ENCODE data around the gene HRH1. TPM values are rescaled to one million over a fixed set of nuclear protein-coding genes. Genes with fewer than 3 reads are reported as not detected.

HRH1 gene
- total RNA-seq, 2 donors from 2014 or later: 5.5 to 11.4 TPM

DNA sequence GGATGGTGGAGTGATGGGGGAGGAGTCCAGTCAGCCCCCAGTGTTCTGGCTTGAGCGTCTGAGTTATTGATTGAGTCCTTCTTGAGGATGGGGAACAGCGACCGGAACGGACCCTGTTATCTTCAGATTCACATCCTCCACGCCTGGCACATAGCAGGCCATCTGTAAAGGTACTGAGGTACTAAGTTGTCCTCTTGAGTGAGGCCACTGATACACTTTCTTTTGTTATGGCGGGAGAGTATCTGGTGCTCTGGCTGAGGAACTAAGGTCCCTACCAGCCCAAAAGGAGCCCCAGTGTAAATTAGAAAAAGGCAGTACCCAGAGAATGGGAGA is 16.7 kb upstream of the HRH1 start:
- intact Hi-C loops (cut with DNase I): no loop called here
- no peak for DNase-seq (ENCODE audit: low spot score)

DNA sequence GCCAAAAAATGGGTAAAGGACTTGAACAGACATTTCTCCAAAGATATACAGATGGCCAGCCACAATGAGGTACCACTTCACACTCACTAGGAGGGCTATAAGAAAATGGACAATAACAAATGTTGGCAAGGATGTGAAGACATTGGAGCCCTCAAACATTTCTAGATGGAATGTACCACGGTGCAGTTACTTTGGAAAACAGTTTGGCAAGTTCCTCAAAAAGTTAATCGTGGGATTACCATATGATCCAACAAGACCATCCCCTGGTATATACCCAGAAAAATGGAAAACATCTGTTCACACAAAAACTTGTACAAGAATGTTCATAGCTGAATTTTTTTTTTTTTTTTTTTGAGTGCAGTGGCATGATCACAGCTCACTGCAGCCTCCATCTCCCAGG is 15.9 kb upstream of the HRH1 start:
- intact Hi-C loops (cut with DNase I): no loop called here
- DNase-seq (ENCODE audit: low spot score): no peak

DNA sequence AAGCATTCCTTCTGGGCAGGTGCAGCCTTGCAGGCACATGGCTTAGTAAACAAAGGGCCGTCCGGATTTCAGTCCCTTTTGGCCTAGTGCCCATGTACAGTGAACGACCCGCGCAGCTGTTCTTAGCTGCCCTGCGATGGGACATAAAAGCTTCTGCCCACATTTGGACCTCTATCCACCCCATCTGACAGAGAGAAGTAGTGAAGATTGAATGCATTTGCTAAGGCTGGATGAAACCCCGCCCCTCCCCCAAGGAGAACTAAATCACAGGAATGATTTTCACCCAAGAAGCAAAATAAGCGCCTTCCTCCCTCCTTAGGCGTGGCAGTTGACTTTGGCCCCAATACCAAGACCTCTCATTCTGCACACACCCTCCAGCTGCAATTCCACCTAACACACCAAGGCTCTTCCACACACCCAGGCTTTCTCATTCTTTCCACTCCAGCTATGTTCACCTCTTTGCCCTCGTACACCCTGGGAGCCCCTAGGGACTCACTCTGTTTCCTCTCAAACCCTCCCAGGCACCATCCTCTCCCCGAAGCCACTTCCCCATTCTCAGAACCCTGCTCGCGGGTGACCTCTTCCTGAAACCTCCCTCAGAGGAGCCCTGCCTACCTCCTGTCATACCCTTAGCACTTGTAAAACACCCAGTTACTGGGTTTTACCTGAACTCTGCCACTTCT is 14.1 kb upstream of the HRH1 start:
- intact Hi-C loops (cut with DNase I): no loop called here
- peak; percentile 83 for DNase-seq (ENCODE audit: low spot score)

DNA sequence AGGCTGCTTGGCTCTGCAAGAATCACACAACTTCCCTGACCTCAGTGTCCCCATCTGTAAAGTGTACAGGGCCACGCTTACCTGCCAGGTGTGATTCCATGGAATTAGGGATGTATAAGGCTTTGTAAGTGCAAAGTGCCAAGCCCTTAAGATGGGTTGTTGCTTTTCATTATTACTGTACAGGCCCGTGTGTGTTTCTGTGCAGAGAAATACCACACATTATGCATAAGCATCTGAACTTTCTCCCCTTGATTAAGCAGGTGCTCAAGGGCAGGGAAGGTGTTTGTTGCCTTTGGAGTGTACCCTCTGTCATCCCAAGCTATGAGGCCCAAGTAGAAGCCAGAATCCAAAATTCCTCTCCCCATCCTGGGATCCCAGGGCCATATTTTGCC is 13.6 kb upstream of the HRH1 start:
- no peak for DNase-seq (ENCODE audit: low spot score)
- intact Hi-C loops (cut with DNase I): no loop called here

DNA sequence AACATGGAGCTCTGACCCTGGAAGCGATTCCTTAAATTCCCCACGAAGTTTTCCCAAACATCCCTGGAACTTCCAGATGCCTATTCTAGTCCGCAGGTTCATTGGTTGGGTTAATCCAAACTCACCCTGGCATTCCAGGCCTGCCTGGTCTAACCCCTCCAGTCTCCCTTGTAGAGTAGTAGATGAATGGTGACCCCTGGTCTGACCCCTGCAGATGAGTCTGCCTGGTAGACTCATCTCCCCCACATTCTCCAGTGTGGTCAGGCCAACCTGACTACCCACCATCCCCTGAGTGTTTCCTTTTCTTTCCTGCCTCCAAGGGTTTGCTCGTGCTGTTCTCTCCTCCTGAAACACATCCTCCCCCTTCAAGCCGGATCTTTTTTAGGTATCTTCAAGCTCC is 10.8 kb upstream of the HRH1 start:
- DNase-seq (ENCODE audit: low spot score): no peak
- intact Hi-C loops (cut with DNase I): no loop called here

DNA sequence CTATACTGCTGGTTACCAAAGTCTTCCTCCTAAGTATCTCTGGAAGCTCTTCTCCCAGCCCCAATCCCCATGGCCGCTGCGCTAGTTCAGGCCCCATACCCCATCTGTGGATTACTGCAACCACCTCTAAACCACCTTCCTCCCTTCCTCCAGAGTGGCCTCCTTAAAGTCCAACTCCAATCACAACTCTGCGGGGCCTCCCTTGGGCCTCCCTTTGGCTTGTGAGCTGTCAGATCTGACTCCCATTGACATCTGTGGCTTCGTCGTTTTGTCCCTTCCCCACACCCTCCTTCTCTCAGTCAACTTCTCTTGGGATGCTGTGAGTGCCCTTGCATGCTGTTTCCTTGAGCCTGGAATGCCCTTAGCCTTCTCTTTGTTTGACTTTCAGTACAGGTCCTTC is 9.3 kb upstream of the HRH1 start:
- DNase-seq (ENCODE audit: low spot score): no peak
- intact Hi-C loops (cut with DNase I): no loop called here

DNA sequence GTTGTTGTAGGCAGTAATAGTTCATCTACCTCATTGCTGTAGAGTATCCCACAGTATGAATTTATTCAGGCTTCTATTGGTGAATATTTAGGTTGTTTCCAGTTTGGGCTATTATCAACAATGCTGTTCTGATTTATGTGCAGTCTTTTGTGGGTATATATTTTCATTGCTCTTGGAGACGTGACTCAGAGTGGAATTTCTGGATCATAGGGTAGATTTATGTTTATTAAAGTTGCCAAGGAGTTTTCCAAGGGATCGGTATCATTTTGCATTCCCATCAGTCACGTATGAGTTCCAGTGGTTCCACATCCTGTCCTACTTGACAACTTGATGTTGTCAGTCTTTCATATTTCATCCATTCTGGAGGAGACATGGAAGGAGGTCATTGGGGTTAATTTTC is 8.4 kb upstream of the HRH1 start:
- intact Hi-C loops (cut with DNase I): no loop called here
- DNase-seq (ENCODE audit: low spot score): no peak

DNA sequence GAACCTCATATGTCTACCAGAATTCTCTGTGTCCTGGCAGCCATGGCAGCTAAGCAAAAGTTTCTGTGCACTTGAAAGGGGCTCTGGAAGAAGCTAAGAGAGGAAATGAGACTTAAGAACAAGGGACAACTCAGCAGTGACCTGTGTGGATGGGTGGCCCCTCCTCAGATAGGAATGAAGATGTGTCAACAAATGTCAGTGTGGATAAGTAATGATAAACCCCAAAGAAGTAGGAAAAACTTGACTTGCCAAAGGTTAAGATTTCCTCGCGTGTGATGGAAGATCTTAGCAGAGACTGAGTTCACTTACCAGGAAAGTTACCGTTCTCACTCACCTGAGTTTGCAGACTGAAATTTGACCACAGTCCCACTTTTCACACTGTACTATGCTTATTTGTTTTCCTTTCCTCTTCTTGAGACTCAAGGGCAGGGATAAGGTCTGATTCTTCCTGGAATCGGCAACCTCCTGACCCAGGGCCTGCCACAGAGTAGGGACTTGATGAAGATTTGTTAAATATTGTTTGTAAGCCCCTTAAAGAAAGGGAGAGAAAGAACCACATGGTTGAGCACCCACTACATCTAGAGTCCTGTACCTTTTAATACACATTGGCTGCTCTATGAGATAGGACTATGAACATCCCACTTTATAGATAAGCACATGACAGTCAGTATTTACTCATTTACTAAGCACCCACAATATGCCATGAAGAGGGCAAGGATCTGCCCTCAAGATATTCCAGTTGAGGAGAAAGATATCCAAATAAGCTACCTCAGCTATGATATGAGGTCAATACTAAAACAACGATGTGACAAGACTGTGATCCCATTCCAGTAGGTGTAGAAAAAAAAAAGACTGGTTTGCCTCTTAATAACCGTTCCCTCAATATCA is 7.3 kb upstream of the HRH1 start:
- intact Hi-C loops (cut with DNase I): no loop called here
- no peak for DNase-seq (ENCODE audit: low spot score)

DNA sequence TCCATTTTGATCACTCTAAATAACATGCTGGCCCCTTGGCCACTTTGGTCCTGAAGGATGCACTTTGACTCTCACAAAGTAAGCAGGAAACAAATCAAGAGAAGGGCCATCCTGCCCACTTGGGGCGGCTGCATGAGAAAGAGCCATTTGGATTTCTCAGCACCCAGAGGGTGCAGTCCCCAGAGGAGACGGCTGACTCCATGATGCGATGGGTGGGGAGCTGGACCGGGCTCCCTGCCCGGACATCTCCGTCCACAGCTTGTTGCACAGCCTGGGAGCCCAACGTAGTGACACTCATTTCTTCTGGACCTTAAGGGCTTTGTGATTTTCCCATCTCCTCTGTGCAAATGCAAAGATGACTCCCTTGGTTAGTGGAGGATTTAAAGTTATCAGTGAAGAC is 4.0 kb upstream of the HRH1 start:
- peak; percentile 84 for DNase-seq (ENCODE audit: low spot score)
- intact Hi-C loops (cut with DNase I): loop anchor here in 1 of 2 donors (10.0 kb wide), 1 partner anchor 175 kb away; no protein-coding TSS in a partner anchor

DNA sequence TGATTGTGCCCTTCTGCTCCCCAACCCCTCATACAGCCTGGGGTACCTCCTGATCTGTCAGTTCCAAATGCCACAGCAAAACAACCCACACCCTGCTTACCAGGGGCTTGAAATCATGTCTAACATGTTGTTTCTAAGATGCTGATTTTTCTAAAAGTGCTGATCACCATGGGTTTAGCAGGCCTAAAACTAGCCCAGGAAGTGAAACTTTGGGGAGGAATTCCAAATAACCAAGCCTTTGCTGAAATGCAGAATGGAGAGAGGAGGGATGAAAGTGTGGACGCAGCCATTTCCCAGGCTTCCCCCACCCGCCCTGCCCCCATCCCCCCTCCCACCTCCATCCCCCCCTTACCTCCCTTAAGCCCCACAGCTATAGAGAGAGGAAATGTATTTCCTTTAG is 2.0 kb upstream of the HRH1 start:
- intact Hi-C loops (cut with DNase I): loop anchor here in 1 of 2 donors (10.0 kb wide), 1 partner anchor 172 kb away; no protein-coding TSS in a partner anchor
- no peak for DNase-seq (ENCODE audit: low spot score)

DNA sequence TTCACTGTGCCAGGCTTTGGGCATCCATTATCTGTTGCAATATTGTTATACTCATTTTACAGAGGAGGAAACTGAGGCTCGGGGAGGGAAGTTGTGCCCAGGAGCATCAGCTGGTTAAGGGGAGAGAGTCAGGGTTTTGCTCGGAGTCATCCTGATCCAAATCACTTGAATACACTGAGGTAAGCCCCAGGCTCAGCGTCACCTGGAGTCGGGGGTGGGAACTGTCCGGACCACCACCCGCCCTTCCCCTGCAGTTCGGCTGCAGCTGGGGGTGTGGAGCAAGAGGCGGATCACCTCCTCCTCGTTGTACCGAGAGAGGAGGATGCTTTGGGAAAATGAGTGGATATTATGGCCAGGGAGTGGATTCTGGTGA is 646 bp downstream of the HRH1 start:
- DNase-seq (ENCODE audit: low spot score): no peak
- intact Hi-C loops (cut with DNase I): loop anchor here in 1 of 2 donors (10.0 kb wide), 1 partner anchor 170 kb away; no protein-coding TSS in a partner anchor

DNA sequence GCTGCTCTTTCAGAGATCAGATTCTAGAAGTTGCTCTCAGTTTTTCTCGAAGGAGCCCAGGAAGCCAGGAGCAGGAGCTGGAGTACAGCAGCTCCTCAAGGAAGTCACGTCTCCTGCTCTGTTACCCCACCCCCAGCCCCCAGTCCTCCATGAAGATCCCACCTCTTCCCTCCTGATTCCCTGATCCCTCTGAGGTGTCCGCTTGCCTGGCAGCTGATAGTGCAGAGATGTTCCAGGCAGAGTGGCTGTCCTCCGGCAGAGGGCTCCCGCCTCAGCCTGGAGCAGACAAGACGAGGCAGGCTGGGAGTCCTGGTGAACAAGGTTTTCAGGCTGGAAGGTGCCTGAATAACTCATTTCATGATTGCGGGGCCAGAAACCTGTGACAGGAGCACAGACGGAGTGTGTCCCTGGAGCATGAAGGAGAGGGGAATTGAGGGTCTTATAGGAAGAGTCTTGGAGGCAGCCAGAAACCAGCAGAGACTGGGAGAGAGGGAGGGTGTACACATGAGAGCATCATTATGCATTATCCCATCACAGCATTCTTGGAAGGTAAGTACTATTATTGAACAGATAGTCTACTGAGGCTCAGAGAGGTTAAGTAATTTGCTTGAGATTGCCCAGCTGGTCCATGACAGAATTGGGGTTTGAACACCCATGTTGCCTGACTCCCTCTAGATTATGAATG is 1.2 kb downstream of the HRH1 start:
- intact Hi-C loops (cut with DNase I): loop anchor here in 1 of 2 donors (10.0 kb wide), 1 partner anchor 169 kb away; no protein-coding TSS in a partner anchor

DNA sequence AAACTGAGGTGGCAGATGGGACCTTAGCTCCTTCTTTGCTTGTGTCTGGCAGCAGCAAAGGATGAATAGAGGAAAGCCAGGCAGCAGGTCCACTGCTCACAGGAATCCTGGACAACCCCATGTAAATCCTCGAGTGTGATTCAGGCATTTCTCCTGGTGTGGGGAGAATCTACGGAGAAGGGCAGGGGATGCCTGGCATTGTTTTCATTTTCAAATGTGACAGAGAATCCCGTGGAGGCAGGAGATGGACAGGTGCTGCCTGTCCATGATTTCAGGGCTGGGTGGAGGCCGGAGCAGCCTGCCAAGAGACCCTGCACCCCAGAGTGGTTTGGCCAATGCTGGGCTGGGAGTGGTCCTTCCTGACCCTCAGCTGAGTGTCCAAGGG is 1.7 kb downstream of the HRH1 start:
- intact Hi-C loops (cut with DNase I): loop anchor here in 1 of 2 donors (10.0 kb wide), 1 partner anchor 169 kb away; no protein-coding TSS in a partner anchor
- no peak for DNase-seq (ENCODE audit: low spot score)

More for the DNA sequence above, 1.2 kb downstream of the HRH1 start:
- peak; percentile 91 for DNase-seq (ENCODE audit: low spot score)

DNA sequence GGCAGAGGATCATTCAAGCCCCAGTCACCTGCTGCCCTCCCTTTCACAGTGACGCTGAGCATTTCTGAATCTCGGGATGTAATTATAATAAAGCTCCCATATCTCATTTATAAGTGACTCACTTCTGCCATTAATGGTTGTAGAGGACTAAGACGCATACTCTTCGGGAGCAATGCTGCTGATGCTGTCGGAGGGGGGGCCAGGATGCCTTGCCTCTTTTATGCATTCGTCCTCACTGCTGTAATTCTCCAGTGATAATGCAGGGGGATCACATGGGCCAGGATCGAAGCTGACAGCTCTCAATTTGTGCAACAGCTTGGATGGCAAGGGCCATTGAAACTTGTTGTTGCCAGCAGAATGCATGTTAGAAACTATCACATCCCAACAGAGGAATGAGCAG is 3.1 kb downstream of the HRH1 start:
- intact Hi-C loops (cut with DNase I): loop anchor here in 1 of 2 donors (10.0 kb wide), 1 partner anchor 167 kb away; no protein-coding TSS in a partner anchor
- DNase-seq (ENCODE audit: low spot score): no peak

DNA sequence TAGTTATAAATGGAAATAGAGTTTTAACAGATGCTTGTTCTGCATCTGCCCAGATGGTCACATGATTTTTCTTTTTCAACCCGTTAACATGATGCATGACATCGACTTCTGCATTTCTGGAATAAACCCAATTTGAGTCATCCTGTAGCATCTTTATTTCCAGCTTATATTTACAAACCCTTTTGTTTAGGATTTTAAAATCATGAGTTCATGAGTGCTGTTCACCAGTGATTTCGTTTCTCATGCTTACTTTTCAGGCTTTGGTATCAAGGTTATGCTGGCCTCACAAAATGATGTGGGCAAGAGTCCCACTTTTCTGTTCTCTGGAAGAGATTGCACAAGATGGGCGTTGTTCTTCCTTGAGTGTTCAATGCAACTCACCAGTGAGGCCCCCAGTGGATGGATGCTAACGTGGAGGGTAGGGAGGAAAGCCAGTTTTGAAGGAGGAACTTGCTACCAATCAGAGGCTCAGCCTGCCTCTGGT is 5.2 kb downstream of the HRH1 start:
- intact Hi-C loops (cut with DNase I): loop anchor here in 1 of 2 donors (10.0 kb wide), 1 partner anchor 165 kb away; no protein-coding TSS in a partner anchor
- DNase-seq (ENCODE audit: low spot score): peak; percentile 86

DNA sequence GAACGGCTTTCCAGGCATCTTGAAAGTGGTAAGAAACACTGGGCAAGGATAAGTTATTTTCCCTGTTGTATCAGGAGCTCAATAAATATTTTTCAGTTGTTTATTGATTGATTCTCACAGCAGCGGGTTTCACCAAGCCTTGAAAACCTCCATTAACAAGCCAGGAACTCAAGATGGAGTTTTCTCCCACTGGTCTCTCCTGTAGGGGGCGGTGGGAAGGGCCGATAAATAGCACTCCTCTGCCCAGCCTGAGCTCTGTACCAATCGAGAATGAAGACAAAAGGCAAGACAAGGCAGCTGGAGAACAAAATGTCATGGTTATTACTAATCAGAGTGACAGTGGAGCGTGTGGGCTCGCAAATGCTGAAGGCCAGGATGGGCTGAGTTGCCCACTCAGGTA is 7.4 kb downstream of the HRH1 start:
- intact Hi-C loops (cut with DNase I): loop anchor here in 1 of 2 donors (10.0 kb wide), 1 partner anchor 163 kb away; no protein-coding TSS in a partner anchor
- no peak for DNase-seq (ENCODE audit: low spot score)

DNA sequence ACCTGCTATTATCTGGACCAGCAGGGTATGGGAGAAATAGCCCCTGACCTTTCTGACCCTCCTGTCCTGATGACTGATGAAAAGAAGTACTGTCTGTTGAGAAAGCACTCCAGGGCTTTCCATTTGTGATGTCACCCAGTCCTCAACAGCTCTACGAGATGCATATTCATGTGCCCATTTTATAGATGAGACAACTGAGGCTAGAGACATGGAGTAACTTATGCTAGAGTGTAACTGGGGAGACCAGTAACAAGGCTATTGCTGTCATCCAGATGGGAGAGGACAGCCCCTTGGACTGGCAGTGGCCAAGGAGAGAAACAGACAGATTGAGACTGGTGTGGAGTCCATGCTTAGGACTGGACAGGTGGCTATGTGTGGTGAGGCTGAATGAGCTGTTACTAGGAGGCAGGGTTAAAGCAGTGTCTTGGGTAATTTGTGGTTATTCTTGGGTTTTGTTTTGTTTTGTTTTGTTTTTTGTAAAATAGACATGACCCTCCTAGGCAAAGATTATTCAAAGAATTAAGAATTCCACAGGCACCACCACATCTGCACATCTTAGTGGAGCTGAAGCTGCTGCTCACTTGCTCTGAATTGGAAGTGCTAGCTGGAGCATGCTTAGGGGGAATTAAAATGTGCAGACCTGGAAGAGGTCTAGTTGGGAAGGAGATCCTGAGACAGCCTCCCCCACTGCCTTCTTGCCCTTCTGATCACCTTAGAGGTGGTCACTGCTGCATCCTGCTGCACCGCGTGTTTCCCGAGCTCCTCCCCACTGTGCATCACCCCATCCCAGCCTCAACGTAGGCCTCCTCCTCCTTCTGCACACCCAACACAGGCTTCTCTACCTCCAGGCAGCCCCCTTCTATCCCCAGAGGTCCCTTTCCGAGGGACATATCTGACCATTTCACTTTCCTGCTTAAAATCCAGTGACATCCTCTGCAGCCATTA is 8.4 kb downstream of the HRH1 start:
- intact Hi-C loops (cut with DNase I): loop anchor here in 1 of 2 donors (10.0 kb wide), 1 partner anchor 162 kb away; no protein-coding TSS in a partner anchor
- DNase-seq (ENCODE audit: low spot score): no peak

DNA sequence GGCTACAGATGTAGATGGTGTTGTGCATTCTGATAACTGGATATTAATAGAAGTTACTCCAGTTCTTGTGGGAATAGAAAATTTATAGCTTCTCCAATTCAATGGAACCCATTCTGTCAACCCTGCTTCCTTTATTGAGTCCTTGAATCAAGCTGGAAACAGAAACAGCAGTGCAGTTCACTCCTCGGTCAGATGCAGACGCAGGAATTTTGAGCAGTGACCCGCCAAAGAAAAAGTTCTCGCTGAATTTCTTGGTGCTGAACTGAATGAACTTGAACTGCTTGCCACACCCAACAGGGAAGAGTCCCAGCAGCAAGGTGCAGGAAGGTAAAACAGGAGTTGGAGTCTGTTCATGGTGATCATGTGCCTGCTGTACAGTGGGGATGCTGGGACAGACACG is 10.3 kb downstream of the HRH1 start:
- DNase-seq (ENCODE audit: low spot score): no peak
- intact Hi-C loops (cut with DNase I): loop anchor here in 1 of 2 donors (10.0 kb wide), 1 partner anchor 160 kb away; no protein-coding TSS in a partner anchor

All from posterior vena cava (tissue), 2 donors.